ENCODE measurements around the gene SLC9A3. TPM values are rescaled to one million over a fixed set of nuclear protein-coding genes. Genes with fewer than 3 reads are reported as not detected.

The SLC9A3 gene
- total RNA-seq, 1 donor from 2014 or later: 1.1 TPM

- DNase-seq (no peak), ATAC-seq (no peak)
- H3K27me3 ChIP-seq (ENCODE audit: low read depth): peaks cover 75% of the 10 kb centered on the region
- H3K9me3 ChIP-seq: peaks cover 3% of the 10 kb centered on the region
- H3K4me1 ChIP-seq: no peaks in the 10 kb centered on the region
- no peak overlapping the region for H3K4me3 ChIP-seq
- intact Hi-C loops (cut with DNase I): no loop called here
- no peak overlapping the region for H3K27ac ChIP-seq
- no peaks in the 10 kb centered on the region for H3K36me3 ChIP-seq
- TF ChIP-seq, protein P1, sequence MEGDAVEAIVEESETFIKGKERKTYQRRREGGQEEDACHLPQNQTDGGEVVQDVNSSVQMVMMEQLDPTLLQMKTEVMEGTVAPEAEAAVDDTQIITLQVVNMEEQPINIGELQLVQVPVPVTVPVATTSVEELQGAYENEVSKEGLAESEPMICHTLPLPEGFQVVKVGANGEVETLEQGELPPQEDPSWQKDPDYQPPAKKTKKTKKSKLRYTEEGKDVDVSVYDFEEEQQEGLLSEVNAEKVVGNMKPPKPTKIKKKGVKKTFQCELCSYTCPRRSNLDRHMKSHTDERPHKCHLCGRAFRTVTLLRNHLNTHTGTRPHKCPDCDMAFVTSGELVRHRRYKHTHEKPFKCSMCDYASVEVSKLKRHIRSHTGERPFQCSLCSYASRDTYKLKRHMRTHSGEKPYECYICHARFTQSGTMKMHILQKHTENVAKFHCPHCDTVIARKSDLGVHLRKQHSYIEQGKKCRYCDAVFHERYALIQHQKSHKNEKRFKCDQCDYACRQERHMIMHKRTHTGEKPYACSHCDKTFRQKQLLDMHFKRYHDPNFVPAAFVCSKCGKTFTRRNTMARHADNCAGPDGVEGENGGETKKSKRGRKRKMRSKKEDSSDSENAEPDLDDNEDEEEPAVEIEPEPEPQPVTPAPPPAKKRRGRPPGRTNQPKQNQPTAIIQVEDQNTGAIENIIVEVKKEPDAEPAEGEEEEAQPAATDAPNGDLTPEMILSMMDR (IDR thresholded peaks at IDR 0.05): no peak
Measured at GRCh38 chr5:570886-571285, 46.6 kb upstream of the SLC9A3 start.

- no peaks in the 10 kb centered on the region for H3K36me3 ChIP-seq
- ATAC-seq (no peak), DNase-seq (no peak)
- no peaks in the 10 kb centered on the region for H3K4me1 ChIP-seq
- no peaks in the 10 kb centered on the region for H3K9me3 ChIP-seq
- intact Hi-C loops (cut with DNase I): no loop called here
- H3K27me3 ChIP-seq (ENCODE audit: low read depth): peaks cover 75% of the 10 kb centered on the region
- TF ChIP-seq, protein P1 (IDR thresholded peaks at IDR 0.05): no peak
- H3K4me3 ChIP-seq: no peak overlapping the region
- H3K27ac ChIP-seq: no peak overlapping the region
Measured at GRCh38 chr5:570446-570845, 46.2 kb upstream of the SLC9A3 start.

GRCh38 chr5:569868-570361, 45.7 kb upstream of the SLC9A3 start:
- Histone ChIP-seq H3K4me1 (no peaks in the 10 kb centered on the region), H3K27me3 (ENCODE audit: low read depth) (peaks cover 73% of the 10 kb centered on the region), H3K36me3 (no peaks in the 10 kb centered on the region), H3K9me3 (no peaks in the 10 kb centered on the region), H3K27ac (no peak overlapping the region), H3K4me3 (no peak overlapping the region)
- ATAC-seq (no peak), DNase-seq (no peak)
- TF ChIP-seq, protein P1 (IDR thresholded peaks at IDR 0.05): no peak
- intact Hi-C loops (cut with DNase I): no loop called here

DNA sequence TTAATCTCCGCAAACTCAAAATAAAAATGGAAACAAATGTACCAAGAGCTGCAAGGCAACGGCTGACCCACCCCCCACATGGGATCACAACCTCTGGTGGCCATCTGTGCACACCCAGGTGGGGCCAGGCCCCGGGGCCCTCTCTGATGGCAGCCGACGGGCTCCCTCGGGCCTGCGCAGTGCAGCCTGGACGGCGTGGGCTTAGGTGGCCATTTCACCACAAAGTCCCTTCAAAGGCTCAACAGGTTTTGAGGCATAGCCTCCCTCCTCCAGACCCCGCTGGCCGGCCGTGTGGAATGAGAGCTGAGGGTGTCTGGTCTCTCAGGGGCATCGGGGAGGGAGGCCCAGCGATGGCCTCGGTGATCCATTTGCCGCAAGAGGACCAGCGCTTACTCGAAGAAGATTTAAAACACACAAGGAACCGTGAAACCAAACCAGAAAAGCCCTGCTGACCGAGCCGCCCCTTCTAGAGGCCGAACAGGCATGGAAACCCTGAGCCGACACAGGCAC, 45.2 kb upstream of the SLC9A3 start:
- Histone ChIP-seq H3K36me3 (no peaks in the 10 kb centered on the region), H3K4me1 (no peaks in the 10 kb centered on the region), H3K4me3 (no peak overlapping the region), H3K9me3 (no peaks in the 10 kb centered on the region), H3K27ac (no peak overlapping the region), H3K27me3 (ENCODE audit: low read depth) (peaks cover 73% of the 10 kb centered on the region)
- intact Hi-C loops (cut with DNase I): no loop called here
- DNase-seq (no peak), ATAC-seq (no peak)
- TF ChIP-seq, protein P1 (IDR thresholded peaks at IDR 0.05): no peak

GRCh38 chr5:568809-569208, 44.6 kb upstream of the SLC9A3 start:
- intact Hi-C loops (cut with DNase I): no loop called here
- TF ChIP-seq, protein P1 (IDR thresholded peaks at IDR 0.05): no peak
- H3K4me1 ChIP-seq: no peaks in the 10 kb centered on the region
- no peak overlapping the region for H3K4me3 ChIP-seq
- H3K36me3 ChIP-seq: no peaks in the 10 kb centered on the region
- ATAC-seq: no peak
- no peaks in the 10 kb centered on the region for H3K9me3 ChIP-seq
- H3K27ac ChIP-seq: no peak overlapping the region
- no peak for DNase-seq
- peaks cover 67% of the 10 kb centered on the region for H3K27me3 ChIP-seq (ENCODE audit: low read depth)

All from lower lobe of right lung (tissue), 2 donors.